Bronchial epithelial cell (primary cell): ENCODE data around the gene PTPRT. TPM values are rescaled to one million over a fixed set of nuclear protein-coding genes. Genes with fewer than 3 reads are reported as not detected.

ENCODE experiments used
- DNase-seq: peaks from one replicate; pipeline ENCODE4 v3.0.0-alpha.2; 2010; ENCODE audit warnings: low read depth
- FAIRE-seq: peaks from 2 replicates; lab custom pipeline; 2011; peaks lifted over from hg19 to GRCh38; lab: Jason Lieb, UNC
- H3K27me3 ChIP-seq: 2 replicates; pipeline ENCODE4 v1.5.1; 2011; ENCODE audit warnings: low read length; ENCODE audit not compliant: control insufficient read depth, insufficient read depth
- H3K36me3 ChIP-seq: 2 replicates; pipeline ENCODE4 v1.5.1; 2011; ENCODE audit warnings: low read length; ENCODE audit not compliant: control insufficient read depth, insufficient read depth
- H3K4me3 ChIP-seq: 2 replicates; pipeline ENCODE4 v1.5.1; 2011; ENCODE audit warnings: mild to moderate bottlenecking, low read depth, low read length, control low read depth
- total RNA-seq: library from RNA; depleted of rRNA; stranded (reverse); fragments of >200 nt; gene quantifications from 2 replicates; pipeline ENCODE4 v1.2.1, GENCODE V29; 2014
- TF ChIP-seq, protein P1 (sequence below): IDR thresholded peaks from 2 replicates; pipeline ENCODE4 v1.5.1; 2011; ENCODE audit warnings: mild to moderate bottlenecking, moderate library complexity, low read length, control low read depth, inconsistent platforms; ENCODE audit not compliant: insufficient read depth, severe bottlenecking

Gene PTPRT
- total RNA-seq, 1 donor from 2014 or later: not detected

DNA sequence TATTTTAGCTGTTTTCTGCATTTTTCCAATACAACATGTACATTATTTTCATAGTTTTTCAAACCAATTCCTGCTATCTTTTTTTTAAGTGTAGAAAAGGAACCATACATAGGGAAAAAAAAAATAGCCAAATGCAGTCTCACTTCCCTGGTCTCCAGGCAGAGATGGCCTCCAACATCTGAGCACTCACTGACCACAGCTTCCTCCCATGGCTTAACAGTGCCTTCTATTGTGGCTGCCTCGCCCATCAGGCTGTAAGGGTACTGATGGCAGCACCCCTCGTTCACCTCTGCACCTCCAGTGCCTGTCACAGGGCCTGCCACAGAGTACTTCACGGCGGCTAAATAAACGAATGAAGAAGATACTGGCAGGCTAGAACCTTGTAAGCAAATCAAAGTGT is 591.1 kb downstream of the PTPRT start:
- TF ChIP-seq, protein P1, sequence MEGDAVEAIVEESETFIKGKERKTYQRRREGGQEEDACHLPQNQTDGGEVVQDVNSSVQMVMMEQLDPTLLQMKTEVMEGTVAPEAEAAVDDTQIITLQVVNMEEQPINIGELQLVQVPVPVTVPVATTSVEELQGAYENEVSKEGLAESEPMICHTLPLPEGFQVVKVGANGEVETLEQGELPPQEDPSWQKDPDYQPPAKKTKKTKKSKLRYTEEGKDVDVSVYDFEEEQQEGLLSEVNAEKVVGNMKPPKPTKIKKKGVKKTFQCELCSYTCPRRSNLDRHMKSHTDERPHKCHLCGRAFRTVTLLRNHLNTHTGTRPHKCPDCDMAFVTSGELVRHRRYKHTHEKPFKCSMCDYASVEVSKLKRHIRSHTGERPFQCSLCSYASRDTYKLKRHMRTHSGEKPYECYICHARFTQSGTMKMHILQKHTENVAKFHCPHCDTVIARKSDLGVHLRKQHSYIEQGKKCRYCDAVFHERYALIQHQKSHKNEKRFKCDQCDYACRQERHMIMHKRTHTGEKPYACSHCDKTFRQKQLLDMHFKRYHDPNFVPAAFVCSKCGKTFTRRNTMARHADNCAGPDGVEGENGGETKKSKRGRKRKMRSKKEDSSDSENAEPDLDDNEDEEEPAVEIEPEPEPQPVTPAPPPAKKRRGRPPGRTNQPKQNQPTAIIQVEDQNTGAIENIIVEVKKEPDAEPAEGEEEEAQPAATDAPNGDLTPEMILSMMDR: no peak
- Histone ChIP-seq H3K4me3 (no peak overlapping the region), H3K27me3 (no peaks in the 10 kb centered on the region), H3K36me3 (no peaks in the 10 kb centered on the region)
- no peak for DNase-seq
- no peak for FAIRE-seq

DNA sequence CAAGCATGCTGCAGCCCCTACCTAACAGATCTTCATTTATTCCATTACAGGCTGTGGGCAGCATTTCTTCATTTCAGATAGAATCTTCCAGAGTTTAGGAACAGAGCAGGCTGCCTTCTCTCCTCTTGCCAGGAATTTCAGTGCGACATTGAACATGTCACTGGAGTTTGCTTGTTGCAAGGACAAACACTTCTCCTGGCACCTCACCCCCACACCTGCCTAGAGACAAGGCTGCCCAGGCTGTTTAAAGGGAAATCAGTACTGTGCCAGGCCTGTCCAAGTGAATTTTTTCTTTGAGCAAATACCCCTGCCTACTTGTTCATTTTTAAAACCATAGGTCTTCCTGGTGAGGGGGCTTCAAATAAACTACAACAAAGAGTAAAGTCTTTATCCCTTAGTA is 594.1 kb downstream of the PTPRT start:
- H3K27me3 ChIP-seq: no peaks in the 10 kb centered on the region
- no peak for FAIRE-seq
- H3K36me3 ChIP-seq: no peaks in the 10 kb centered on the region
- TF ChIP-seq, protein P1: no peak
- DNase-seq: no peak
- no peak overlapping the region for H3K4me3 ChIP-seq

DNA sequence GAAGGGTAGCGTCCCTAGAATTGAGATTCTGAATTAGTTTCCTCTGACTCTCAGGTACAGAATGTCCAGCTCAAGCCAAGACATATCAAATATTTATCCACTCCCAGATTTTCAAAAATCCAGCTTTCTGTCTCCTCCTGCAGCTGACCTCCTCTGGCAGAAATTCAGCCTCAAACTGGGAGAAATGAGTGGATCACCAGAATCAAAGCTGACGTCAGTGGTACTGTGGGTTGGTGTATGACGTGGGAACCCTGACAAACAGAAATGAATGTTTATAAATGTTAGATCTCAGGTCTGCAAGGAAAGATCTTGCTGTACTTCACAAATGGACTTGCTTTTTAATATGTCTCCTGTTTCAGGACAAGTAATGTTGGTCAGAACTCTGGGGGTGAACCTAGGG is 595.0 kb downstream of the PTPRT start:
- Histone ChIP-seq H3K4me3 (no peak overlapping the region), H3K27me3 (no peaks in the 10 kb centered on the region), H3K36me3 (no peaks in the 10 kb centered on the region)
- FAIRE-seq: no peak
- no peak for DNase-seq
- TF ChIP-seq, protein P1: no peak

DNA sequence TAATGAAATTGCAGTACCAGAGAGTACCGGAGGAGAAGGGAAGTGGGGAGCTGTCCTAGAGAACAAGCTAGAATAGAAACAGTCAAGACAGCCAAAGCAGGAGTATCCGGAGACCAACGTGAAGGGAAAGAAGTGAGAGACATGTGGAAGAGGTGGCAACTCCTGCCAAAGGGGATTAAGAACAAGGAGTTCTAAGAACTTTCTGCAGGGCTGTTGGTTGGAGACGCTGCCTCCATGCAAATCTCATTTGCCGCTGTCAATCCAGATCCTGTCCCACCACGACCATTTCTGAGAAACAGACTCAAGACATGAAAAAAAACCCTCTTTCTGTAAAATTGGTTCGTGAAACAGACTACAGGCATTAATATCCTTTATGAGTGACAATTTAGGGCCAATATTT is 595.7 kb downstream of the PTPRT start:
- H3K27me3 ChIP-seq: no peaks in the 10 kb centered on the region
- H3K36me3 ChIP-seq: no peaks in the 10 kb centered on the region
- TF ChIP-seq, protein P1: no peak
- H3K4me3 ChIP-seq: no peak overlapping the region
- FAIRE-seq: no peak
- DNase-seq: no peak

DNA sequence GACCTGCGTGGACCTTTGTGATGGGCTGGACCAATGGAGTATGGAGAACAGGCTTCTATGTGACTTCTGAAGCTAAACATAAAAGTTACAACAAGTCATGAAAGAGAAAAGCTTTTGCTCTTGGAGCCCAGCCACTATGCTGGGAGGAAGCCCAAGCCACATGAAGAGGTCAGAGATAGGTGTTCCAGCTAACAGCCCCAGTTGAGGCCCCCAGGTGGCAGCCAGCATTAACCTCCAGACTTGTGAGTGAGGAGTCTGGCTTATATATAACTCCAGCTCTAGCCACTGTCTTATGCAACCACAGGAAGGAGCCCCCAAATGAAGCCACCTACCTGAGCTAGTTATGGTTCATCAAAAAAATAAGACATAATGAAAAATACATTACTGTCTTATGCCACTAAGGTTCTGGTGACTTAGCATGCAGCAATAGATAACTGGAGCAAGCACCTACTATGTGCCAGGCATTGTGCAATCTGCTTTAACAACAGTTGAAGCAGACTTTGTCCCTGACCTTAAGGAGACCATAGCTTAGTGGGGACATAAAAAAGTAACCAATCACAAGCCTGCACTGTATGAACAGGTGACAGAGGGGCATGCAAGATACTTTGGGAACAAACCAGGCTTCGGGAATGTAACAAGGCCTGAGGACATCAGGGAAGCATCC is 599.6 kb downstream of the PTPRT start:
- no peaks in the 10 kb centered on the region for H3K27me3 ChIP-seq
- H3K4me3 ChIP-seq: no peak overlapping the region
- no peaks in the 10 kb centered on the region for H3K36me3 ChIP-seq
- no peak for DNase-seq
- TF ChIP-seq, protein P1: no peak
- FAIRE-seq: no peak

DNA sequence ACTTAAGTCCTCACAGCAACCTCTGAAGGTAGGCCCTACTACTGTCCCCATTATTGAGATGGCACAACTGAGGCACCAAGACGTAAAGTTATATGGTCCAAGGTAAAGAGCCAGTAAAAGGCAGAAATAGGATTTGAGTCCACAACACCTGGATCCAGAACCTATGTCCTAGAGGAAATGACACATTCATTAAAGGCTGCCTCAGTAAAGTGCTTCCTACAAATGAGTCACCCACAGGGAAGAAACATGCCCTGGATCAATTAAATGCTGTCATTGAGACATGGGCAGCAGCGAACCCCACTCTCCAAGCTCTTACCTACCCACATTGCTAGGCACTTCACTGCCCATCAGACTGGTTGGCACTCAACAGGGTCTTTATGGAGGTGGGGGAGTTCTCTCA is 600.9 kb downstream of the PTPRT start:
- no peaks in the 10 kb centered on the region for H3K27me3 ChIP-seq
- TF ChIP-seq, protein P1: no peak
- DNase-seq (no peak), FAIRE-seq (no peak)
- no peaks in the 10 kb centered on the region for H3K36me3 ChIP-seq
- no peak overlapping the region for H3K4me3 ChIP-seq
